Urinary bladder (tissue), 4 donors: ENCODE results near the gene OR4D1. TPM values are rescaled to one million over a fixed set of nuclear protein-coding genes. Genes with fewer than 3 reads are reported as not detected.

Experiments used
- DNase-seq: peaks from one replicate; pipeline ENCODE4 v3.0.0-alpha.2; 2015; ENCODE audit errors: extremely low spot score
- H3K27ac ChIP-seq: one replicate; pipeline ENCODE4 v1.5.1; 2013; ENCODE audit warnings: low read depth, mild to moderate bottlenecking, moderate library complexity
- H3K36me3 ChIP-seq: one replicate; pipeline ENCODE4 v1.6.1; 2013; ENCODE audit warnings: mild to moderate bottlenecking, moderate library complexity; ENCODE audit not compliant: insufficient read depth
- H3K4me1 ChIP-seq: one replicate; pipeline ENCODE4 v1.6.1; 2013; ENCODE audit warnings: mild to moderate bottlenecking, moderate library complexity; ENCODE audit not compliant: insufficient read depth
- H3K4me3 ChIP-seq: one replicate; pipeline ENCODE4 v1.5.1; 2013; ENCODE audit warnings: low read depth, low read length
- WGBS: extraction: QIAGEN DNeasy Blood & Tissue Kit; methylation state at CpG from one replicate; pipeline ENCODE4 v1.1.7; 2013; 5-methylcytosine and 5-hydroxymethylcytosine counted together
- polyA plus RNA-seq: library from polyadenylated mRNA; stranded (reverse); fragments of 200-250 nt; gene quantifications from one replicate; pipeline ENCODE4 v1.2.3, GENCODE V29; 2013
- total RNA-seq: library from RNA; depleted of rRNA; stranded (reverse); fragments of >200 nt; gene quantifications from one replicate; pipeline ENCODE4 v1.2.3, GENCODE V29; 2014
- donor health status: healthy with polysubstance abuse.
- donor health status: healthy.

Gene OR4D1
- total and polyA plus RNA-seq, 2 donors, result not detected

DNA sequence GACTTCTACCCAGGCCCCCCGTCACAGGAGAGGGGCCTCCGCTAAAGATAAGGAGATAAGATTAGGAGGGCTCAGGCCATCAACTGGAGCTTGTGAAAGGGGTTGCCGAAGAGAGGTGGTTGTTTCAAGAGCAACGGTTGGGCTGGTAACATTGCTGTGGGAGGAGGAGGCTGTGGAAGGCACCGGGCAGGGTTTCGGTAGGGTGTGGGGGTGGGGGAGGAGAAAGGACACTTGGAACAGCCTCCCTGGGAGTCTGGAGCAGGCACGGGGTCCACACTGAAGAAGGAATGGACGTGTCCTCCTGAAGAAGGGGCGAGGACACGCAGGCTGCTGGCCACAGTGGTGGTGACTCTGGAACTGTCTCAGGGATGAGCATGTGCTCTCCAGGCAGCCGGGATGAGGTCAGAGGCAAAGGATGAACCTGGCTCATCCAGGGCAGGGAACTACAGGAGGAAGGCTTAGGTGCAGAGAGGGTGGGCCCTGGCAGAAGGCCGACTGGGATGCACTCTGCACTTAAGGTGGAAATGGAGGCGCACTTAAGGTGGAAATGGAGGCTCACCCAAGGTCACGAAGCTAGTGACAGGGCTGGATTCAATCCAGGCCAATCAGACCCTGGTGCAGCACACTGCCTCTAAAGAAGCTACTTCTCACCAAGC, 43.2 kb downstream of the OR4D1 start:
- H3K27ac ChIP-seq, result no peak overlapping the region
- H3K4me1 ChIP-seq, result no peaks in the 10 kb centered on the region
- DNase-seq, result no peak
- H3K4me3 ChIP-seq, result no peak overlapping the region
- H3K36me3 ChIP-seq, result no peaks in the 10 kb centered on the region
- WGBS, result 28% methylated on average over 14 of the region's 14 CpGs

DNA sequence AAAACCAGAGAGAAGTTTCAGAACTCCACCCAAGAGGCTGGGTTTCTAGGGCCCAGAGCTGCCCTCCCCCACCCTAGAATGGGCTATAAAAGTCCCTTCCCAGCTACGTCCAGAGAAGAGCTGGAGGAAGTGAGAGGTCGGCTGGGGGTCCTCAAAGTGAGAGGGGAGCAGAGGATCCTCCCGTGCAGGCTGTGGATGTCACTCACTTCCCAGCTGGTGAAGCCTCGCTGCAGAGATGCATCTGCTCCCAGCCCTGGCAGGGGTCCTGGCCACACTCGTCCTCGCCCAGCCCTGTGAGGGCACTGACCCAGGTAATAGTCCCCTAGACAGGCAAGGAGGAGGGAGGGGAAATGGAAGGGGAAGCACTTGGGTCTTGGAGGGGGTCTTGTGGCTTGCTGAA, 44.4 kb downstream of the OR4D1 start, which contains the start of gene EPX:
EPX (plus strand) TSS at position 115 of the 400 bp plus-strand sequence; CDS start at position 236, 121 bp downstream.
- H3K36me3 ChIP-seq, result no peaks in the 10 kb centered on the region
- no peak within 1 kb of the TSS for H3K27ac ChIP-seq
- no peak for DNase-seq
- no peak within 1 kb of the TSS for H3K4me3 ChIP-seq
- WGBS, result 18% methylated on average over 6 of the region's 6 CpGs
- H3K4me1 ChIP-seq, result no peaks in the 10 kb centered on the region

DNA sequence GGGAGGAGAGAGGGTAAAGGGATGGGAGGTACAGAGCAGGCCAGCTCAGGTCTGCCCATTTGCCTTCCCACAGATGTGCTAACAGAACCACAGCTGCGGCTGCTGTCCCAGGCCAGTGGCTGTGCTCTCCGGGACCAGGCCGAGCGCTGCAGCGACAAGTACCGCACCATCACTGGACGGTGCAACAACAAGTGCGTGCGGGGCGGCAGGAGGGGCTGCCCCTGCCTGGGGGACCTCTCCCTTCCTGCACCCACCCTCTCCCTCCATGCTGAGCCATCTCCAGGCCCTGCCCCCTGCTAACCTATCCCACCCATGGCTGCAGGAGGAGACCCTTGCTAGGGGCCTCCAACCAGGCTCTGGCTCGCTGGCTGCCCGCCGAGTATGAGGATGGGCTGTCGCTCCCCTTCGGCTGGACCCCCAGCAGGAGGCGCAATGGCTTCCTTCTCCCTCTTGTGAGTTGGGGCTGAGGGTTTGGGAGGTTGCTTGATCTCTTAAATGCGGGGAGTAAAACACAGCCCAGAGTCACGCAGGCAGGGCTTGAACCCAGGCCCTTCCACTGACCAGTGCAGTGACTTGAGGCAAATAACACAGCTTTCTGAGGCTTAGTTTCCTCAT, 45.6 kb downstream of the OR4D1 start:
- 75% methylated on average over 18 of the region's 18 CpGs for WGBS
- Histone ChIP-seq H3K4me3 (no peak overlapping the region), H3K4me1 (no peaks in the 10 kb centered on the region), H3K27ac (no peak overlapping the region), H3K36me3 (no peaks in the 10 kb centered on the region)
- no peak for DNase-seq

DNA sequence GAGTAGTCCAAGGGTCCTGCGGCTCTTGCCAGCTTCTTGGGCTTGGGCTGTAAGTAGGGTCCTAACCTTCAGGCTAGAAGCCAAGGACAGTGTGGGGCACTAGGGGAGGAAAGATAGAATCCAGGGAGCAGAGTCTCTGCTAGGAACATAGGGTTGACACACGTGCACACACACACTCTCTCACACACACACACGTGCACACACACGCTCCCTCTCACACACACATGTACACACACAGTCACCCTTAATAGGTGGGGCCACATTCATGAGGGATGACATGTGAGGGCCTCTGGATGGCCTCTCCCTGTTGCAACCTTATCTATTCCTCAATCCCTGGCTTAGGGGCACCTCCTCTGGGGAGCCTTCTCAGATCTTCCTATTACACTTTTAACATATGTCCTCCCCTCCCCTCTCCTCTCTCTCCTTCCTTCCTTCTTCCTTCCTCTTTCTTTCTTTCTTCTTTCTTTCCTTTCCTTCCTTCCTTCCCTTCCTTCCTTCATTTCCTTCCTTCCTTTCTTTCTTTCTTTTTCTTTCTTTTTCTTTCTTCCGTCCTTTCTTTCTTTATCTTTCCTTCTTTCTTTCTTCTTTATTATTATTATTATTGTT, 47.4 kb downstream of the OR4D1 start:
- no peak for DNase-seq
- H3K36me3 ChIP-seq, result no peaks in the 10 kb centered on the region
- 74% methylated on average over 5 of the region's 5 CpGs for WGBS
- no peaks in the 10 kb centered on the region for H3K4me1 ChIP-seq
- H3K27ac ChIP-seq, result no peak overlapping the region
- H3K4me3 ChIP-seq, result no peak overlapping the region

DNA sequence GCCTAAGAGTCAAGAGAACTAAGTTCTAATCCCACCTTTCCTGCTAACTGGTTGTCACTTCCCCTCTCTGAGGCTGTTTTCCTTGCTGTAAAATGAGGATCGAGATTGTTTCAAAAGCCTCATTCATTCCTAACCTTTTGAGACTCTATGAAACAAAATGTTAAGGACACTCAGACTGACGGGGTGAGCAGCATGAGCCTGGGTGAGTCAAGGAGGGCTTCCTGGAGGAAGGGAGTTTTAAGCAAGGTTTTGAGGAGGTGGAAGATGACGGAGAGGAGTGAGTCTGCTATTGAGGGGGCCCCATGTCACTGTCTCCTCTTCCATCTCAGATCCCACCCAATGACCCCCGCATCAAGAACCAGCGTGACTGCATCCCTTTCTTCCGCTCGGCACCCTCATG, 48.4 kb downstream of the OR4D1 start:
- WGBS, result 85% methylated on average over 7 of the region's 7 CpGs
- Histone ChIP-seq H3K36me3 (no peaks in the 10 kb centered on the region), H3K4me3 (no peak overlapping the region), H3K4me1 (no peaks in the 10 kb centered on the region), H3K27ac (no peak overlapping the region)
- DNase-seq, result no peak

DNA sequence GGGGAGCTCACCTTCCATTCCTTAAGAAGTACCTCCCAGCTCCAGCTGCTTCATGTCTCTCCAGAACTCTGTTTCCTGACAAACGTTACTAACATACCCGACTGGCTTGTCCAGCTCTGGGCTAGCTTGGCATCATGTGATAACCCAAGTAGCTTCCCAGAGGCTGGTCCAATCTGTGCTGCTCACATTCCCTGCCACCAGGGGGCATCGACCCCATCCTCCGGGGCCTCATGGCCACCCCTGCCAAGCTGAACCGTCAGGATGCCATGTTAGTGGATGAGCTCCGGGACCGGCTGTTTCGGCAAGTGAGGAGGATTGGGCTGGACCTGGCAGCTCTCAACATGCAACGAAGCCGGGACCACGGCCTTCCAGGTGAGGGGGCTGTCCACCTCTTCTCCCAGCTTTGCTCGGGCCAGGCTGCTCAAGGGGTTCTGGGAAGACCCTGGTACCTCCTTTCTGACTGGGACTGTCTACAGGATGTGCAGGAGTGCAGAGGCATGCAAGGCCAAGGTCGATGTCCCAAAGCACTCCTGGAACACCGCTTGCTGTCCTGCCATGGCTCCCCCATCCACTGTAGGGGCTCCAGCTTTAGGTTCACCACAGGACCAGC, 51.9 kb downstream of the OR4D1 start:
- no peaks in the 10 kb centered on the region for H3K4me1 ChIP-seq
- no peak for DNase-seq
- H3K36me3 ChIP-seq, result no peaks in the 10 kb centered on the region
- 43% methylated on average over 14 of the region's 14 CpGs for WGBS
- H3K4me3 ChIP-seq, result no peak overlapping the region
- no peak overlapping the region for H3K27ac ChIP-seq

DNA sequence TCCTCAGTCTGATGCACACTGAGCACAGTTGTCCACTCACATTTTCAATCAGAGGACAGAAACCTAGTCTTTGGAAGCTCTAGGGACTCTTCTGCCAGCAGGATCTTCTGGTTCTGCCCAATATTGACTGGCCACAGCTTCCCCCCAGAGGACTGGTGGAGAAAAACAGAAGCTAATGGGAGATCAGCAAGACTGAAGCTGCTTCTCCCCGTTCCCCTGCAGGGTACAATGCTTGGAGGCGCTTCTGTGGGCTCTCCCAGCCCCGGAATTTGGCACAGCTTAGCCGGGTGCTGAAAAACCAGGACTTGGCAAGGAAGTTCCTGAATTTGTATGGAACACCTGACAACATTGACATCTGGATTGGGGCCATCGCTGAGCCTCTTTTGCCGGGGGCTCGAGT, 54.7 kb downstream of the OR4D1 start:
- WGBS, result 72% methylated on average over 7 of the region's 7 CpGs
- no peaks in the 10 kb centered on the region for H3K4me1 ChIP-seq
- H3K36me3 ChIP-seq, result no peaks in the 10 kb centered on the region
- H3K4me3 ChIP-seq, result no peak overlapping the region
- no peak for DNase-seq
- H3K27ac ChIP-seq, result no peak overlapping the region

DNA sequence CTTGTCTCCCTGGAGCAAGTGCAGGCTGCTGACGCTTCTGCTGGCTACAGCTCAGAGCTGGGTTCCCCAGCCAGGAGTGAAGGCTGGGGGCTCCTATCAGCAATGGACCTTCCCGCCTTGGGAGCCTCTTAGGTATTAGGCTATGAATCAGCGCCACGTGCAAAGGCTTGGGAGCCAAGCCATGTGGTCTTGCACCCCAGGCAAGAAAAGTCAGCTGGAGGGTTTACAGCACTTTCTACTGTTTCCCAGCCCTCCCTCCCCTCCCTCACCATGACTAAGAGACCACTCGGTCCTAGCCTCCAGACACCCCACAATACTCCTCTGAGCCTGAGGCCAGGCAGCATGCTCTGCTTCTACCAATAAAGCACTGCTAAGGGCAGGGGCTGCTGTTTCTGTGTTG, 56.6 kb downstream of the OR4D1 start:
- DNase-seq, result no peak
- no peaks in the 10 kb centered on the region for H3K36me3 ChIP-seq
- no peak overlapping the region for H3K27ac ChIP-seq
- no peaks in the 10 kb centered on the region for H3K4me1 ChIP-seq
- WGBS, result 81% methylated on average over 5 of the region's 5 CpGs
- H3K4me3 ChIP-seq, result no peak overlapping the region

DNA sequence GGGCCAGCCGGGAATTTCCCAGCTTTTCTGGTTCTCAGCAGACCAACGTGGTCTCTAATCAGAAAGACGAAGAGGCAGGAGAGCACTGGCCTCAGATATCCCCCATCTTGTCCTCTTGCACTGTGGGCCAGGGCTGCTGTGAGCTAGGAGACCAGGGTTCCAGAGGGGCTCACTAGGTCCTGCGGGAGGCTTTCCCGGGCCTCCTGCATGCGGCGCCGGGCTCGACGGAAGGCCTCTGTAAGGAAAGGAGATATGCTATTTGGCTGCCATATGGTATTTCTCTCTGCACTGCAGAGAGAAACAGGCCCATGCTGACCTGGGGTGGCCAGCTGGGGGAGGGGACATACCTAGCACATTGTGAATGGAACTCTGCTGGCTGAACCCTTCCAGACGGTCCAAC, 57.8 kb downstream of the OR4D1 start:
- no peaks in the 10 kb centered on the region for H3K36me3 ChIP-seq
- no peak for DNase-seq
- H3K27ac ChIP-seq, result no peak overlapping the region
- H3K4me3 ChIP-seq, result no peak overlapping the region
- 91% methylated on average over 11 of the region's 11 CpGs for WGBS
- H3K4me1 ChIP-seq, result no peaks in the 10 kb centered on the region

DNA sequence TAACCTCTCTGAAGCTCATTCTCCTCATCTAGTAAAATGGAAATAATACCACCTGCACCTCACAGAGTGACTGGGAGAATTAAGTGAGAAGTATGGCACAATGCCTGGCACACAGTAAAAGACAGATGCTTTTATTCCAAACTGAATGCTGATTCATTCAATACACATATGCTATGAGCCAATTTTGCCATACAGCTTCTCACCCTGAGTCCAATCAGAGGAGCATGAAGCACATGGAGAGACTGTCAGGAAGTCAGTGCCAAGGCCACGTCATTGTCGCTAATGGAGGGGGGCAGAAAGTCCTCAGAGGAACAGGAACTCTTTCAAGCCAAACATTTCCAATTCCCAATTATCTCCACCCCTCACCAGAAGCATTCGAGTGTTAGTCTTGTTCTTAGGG, 59.3 kb downstream of the OR4D1 start:
- Histone ChIP-seq H3K36me3 (no peaks in the 10 kb centered on the region), H3K4me1 (no peaks in the 10 kb centered on the region)
- WGBS, result 89% methylated on average over 3 of the region's 3 CpGs

DNA sequence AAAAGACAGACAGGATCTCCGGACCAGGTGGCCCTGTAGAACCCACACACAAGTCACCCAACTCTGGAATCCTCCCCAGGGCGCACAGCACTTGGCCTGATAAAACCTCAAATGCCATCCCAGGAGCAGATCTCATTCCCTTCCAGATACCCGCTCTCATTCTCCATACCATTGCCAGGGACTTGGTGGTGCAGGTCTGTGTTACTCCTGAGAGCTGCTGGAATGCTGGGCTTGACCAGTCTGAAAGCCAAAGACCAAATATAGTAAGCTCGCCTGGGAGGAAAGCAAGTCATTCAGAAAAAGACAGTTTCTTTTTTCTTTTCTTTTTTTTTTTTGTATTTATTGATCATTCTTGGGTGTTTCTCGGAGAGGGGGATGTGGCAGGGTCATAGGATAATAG, 60.2 kb downstream of the OR4D1 start:
- WGBS, result 94% methylated on average over 5 of the region's 5 CpGs
- Histone ChIP-seq H3K27ac (no peak overlapping the region), H3K4me3 (no peak overlapping the region), H3K4me1 (no peaks in the 10 kb centered on the region), H3K36me3 (no peaks in the 10 kb centered on the region)
- no peak for DNase-seq

More for the DNA sequence above, 59.3 kb downstream of the OR4D1 start:
- no peak for DNase-seq
- Histone ChIP-seq H3K27ac (no peak overlapping the region), H3K4me3 (no peak overlapping the region)
